ENCODE results near the gene HOXB2. TPM values are rescaled to one million over a fixed set of nuclear protein-coding genes. Genes with fewer than 3 reads are reported as not detected.

HOXB2 gene
- polyA plus RNA-seq, 2 of the 4 experiments (the other 2 are of a cell fraction): 0.65 to 2.6 TPM

GRCh38 chr17:48498164-48498850, 46.6 kb downstream of the HOXB2 start:
- no peak overlapping the region for H3K27ac ChIP-seq
- H3K4me3 ChIP-seq: no peak overlapping the region
- no peak for FAIRE-seq
- peaks cover 21% of the 10 kb centered on the region for H3K4me1 ChIP-seq
- CTCF ChIA-PET: interaction anchor here (1.0 to 4.4 kb wide), 9 partner anchors 9 to 472 kb away, joined by 3 to 20 read pairs (median 4); partner anchors contain the start of gene HOXB5
- H3K9me3 ChIP-seq: no peaks in the 10 kb centered on the region
- ATAC-seq: no peak
- TF ChIP-seq EHF (CRISPR knock-in tag; IDR thresholded peaks at IDR 0.05): no peak
- TF ChIP-seq HOXA7 (CRISPR knock-in tag; IDR thresholded peaks at IDR 0.05): no peak
- TF ChIP-seq NFE2L2 (conservative IDR thresholded peaks at IDR 0.05; ENCODE audit: low read length): no peak
- no peak for TF ChIP-seq ZC3H11A (IDR thresholded peaks at IDR 0.05)
- no peak for TF ChIP-seq ATOH8 (CRISPR knock-in tag; IDR thresholded peaks at IDR 0.05; ENCODE audit: low read depth)
- no peak for DNase-seq (ENCODE audit: low read depth in 1 of 2, low spot score in 1 of 2)
- POLR2A ChIA-PET: interaction anchor here (0.6 kb wide), 1 partner anchor 147 kb away, joined by 4 read pairs; no protein-coding TSS in a partner anchor
- 76% methylated on average over 6 of the region's 6 CpGs for WGBS (ENCODE audit: missing lambda C conversion rate)
- H3K4me2 ChIP-seq: no peak overlapping the region

DNA sequence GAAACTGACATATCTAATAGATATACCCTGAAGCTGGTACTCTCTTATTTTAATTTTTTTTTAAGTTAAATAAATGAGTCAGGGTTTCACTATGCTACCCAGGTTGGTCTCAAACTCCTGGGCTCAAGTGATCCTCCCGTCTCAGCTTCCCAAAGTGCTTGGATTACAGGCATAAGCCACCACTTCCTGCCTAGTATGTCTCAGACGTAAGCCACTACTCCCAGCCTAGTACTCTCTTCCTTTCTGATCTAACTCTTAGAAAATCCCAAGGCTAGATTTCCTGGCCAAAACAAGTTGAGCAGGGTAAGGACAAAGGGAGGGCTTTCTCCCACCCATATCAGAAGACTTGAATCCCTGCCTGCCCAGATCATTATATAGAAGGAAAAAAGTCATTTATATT, 47.8 kb downstream of the HOXB2 start:
- DNase-seq (ENCODE audit: low read depth in 1 of 2, low spot score in 1 of 2) (no peak), FAIRE-seq (no peak), ATAC-seq (no peak)
- no peak overlapping the region for H3K27ac ChIP-seq
- H3K4me1 ChIP-seq: peaks cover 27% of the 10 kb centered on the region
- CTCF ChIA-PET: interaction anchor here (0.9 to 4.4 kb wide), 8 partner anchors 10 to 234 kb away, joined by 3 to 20 read pairs (median 4); no protein-coding TSS in a partner anchor
- no peak overlapping the region for H3K4me2 ChIP-seq
- POLR2A ChIA-PET: no interaction called here
- TF ChIP-seq SMC3 (IDR thresholded peaks at IDR 0.05) (no peak), RNF2 (IDR thresholded peaks at IDR 0.05; ENCODE audit: borderline replicate concordance, low read depth) (no peak), HOXA7 (CRISPR knock-in tag; IDR thresholded peaks at IDR 0.05) (no peak), ZSCAN20 (CRISPR knock-in tag; IDR thresholded peaks at IDR 0.05) (no peak), SREBF2 (IDR thresholded peaks at IDR 0.05) (no peak), BHLHE40 (IDR thresholded peaks at IDR 0.05; ENCODE audit: low read depth, low read length) (no peak), ELK1 (IDR thresholded peaks at IDR 0.05; ENCODE audit: low read depth, low read length) (no peak), USF2 (IDR thresholded peaks at IDR 0.05) (no peak), ZFP36 (IDR thresholded peaks at IDR 0.05; ENCODE audit: borderline replicate concordance, partially characterized antibody) (no peak), RFX5 (IDR thresholded peaks at IDR 0.05) (no peak), HOXB13 (CRISPR knock-in tag; IDR thresholded peaks at IDR 0.05; ENCODE audit: low read depth) (no peak), HDAC2 (IDR thresholded peaks at IDR 0.05) (no peak), ESRRA (IDR thresholded peaks at IDR 0.05; ENCODE audit: borderline replicate concordance, low read length) (no peak), TFCP2L1 (CRISPR knock-in tag; IDR thresholded peaks at IDR 0.05) (no peak), RAD21 (conservative IDR thresholded peaks at IDR 0.05 in 1 of 2, IDR thresholded peaks at IDR 0.05 in 1 of 2) (no peak)
- TF ChIP-seq, protein P1, sequence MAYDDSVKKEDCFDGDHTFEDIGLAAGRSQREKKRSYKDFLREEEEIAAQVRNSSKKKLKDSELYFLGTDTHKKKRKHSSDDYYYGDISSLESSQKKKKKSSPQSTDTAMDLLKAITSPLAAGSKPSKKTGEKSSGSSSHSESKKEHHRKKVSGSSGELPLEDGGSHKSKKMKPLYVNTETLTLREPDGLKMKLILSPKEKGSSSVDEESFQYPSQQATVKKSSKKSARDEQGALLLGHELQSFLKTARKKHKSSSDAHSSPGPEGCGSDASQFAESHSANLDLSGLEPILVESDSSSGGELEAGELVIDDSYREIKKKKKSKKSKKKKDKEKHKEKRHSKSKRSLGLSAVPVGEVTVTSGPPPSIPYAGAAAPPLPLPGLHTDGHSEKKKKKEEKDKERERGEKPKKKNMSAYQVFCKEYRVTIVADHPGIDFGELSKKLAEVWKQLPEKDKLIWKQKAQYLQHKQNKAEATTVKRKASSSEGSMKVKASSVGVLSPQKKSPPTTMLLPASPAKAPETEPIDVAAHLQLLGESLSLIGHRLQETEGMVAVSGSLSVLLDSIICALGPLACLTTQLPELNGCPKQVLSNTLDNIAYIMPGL (CRISPR knock-in tag; IDR thresholded peaks at IDR 0.05; ENCODE audit: borderline replicate concordance): no peak
- TF ChIP-seq, protein P2, sequence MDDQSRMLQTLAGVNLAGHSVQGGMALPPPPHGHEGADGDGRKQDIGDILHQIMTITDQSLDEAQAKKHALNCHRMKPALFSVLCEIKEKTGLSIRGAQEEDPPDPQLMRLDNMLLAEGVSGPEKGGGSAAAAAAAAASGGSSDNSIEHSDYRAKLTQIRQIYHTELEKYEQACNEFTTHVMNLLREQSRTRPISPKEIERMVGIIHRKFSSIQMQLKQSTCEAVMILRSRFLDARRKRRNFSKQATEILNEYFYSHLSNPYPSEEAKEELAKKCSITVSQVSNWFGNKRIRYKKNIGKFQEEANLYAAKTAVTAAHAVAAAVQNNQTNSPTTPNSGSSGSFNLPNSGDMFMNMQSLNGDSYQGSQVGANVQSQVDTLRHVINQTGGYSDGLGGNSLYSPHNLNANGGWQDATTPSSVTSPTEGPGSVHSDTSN (IDR thresholded peaks at IDR 0.05): no peak
- TF ChIP-seq, protein P3, sequence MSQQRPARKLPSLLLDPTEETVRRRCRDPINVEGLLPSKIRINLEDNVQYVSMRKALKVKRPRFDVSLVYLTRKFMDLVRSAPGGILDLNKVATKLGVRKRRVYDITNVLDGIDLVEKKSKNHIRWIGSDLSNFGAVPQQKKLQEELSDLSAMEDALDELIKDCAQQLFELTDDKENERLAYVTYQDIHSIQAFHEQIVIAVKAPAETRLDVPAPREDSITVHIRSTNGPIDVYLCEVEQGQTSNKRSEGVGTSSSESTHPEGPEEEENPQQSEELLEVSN (IDR thresholded peaks at IDR 0.05; ENCODE audit: borderline replicate concordance, low read depth): no peak
- no peak overlapping the region for H3K4me3 ChIP-seq
- 68% methylated on average over 2 of the region's 2 CpGs for WGBS (ENCODE audit: missing lambda C conversion rate)
- no peaks in the 10 kb centered on the region for H3K9me3 ChIP-seq

All from A549 (cell line).